HG03108 (cell line): Measurements from ENCODE around the gene CCDC17.
"Not testable (repeated sequence)": the region's sequence is repeated elsewhere in the genome, so short reads cannot be mapped to it uniquely, and the experiment has no call there.

Experiments used
- ATAC-seq: cut with Tn5 transposase; IDR thresholded peaks from one replicate; pipeline ENCODE4 v1.9.1; 2021; ENCODE audit warnings: moderate library complexity; ENCODE audit not compliant: unreplicated experiment

The CCDC17 gene

GRCh38 chr1:45622524-45623394, 1.1 kb downstream of the CCDC17 start:
- no peak for ATAC-seq

GRCh38 chr1:45621895-45622523, 1.8 kb downstream of the CCDC17 start:
- ATAC-seq: no peak

- ATAC-seq: no peak
Measured at GRCh38 chr1:45621501-45621836, 2.4 kb downstream of the CCDC17 start.

- ATAC-seq: no peak
Measured at GRCh38 chr1:45620588-45621500, 3.0 kb downstream of the CCDC17 start.

GRCh38 chr1:45619149-45619921, 4.5 kb downstream of the CCDC17 start:
- ATAC-seq: no peak

- no peak for ATAC-seq
Measured at GRCh38 chr1:45617618-45618017, 6.2 kb downstream of the CCDC17 start.

GRCh38 chr1:45615885-45616284, 8.0 kb downstream of the CCDC17 start:
- no peak for ATAC-seq

- no peak for ATAC-seq
Measured at GRCh38 chr1:45612941-45613579, 10.8 kb downstream of the CCDC17 start.

- ATAC-seq: no peak
Measured at GRCh38 chr1:45610589-45611226, 13.1 kb downstream of the CCDC17 start.

GRCh38 chr1:45608175-45609156, 15.4 kb downstream of the CCDC17 start:
- no peak for ATAC-seq

GRCh38 chr1:45607404-45608074, 16.3 kb downstream of the CCDC17 start:
- no peak for ATAC-seq

- no peak for ATAC-seq
Measured at GRCh38 chr1:45604239-45604638, 19.6 kb downstream of the CCDC17 start.

- not testable (repeated sequence) for ATAC-seq
Measured at GRCh38 chr1:45596765-45597164, 27.1 kb downstream of the CCDC17 start.

GRCh38 chr1:45594412-45594811, 29.4 kb downstream of the CCDC17 start:
- ATAC-seq: no peak

- ATAC-seq: no peak
Measured at GRCh38 chr1:45589861-45590260, 34.0 kb downstream of the CCDC17 start.

- ATAC-seq: no peak
Measured at GRCh38 chr1:45586769-45587168, 37.1 kb downstream of the CCDC17 start.

- ATAC-seq: no peak
Measured at GRCh38 chr1:45585496-45586075, 38.3 kb downstream of the CCDC17 start.

GRCh38 chr1:45585110-45585426, 38.8 kb downstream of the CCDC17 start:
- ATAC-seq: no peak
